HCT116 (cell line): ENCODE measurements around the gene SLC16A11. TPM values are rescaled to one million over a fixed set of nuclear protein-coding genes. Genes with fewer than 3 reads are reported as not detected.

Source experiments
- ATAC-seq: fragments of 200-7000 bp; cut with Tn5 transposase; 2 replicates; pipeline ENCODE4 v1.9.1; 2020; ENCODE audit warnings: mild to moderate bottlenecking, moderate library complexity
- BruUV-seq: library from RNA; stranded (reverse); fragments of 400-500 nt; replicated peaks from 2 replicates; lab custom pipeline; 2021; lab: Mats Ljungman, UMichigan
- CTCF ChIA-PET: fragments of 300-600 bp; sonication (Branson Sonifier 250); formaldehyde crosslinking; loops from one replicate; lab custom pipeline; 2021; ENCODE audit warnings: antibody characterized with exemption; lab: Charles Lee
- POLR2A ChIA-PET: fragments of 300-600, 350-600 bp; sonication (Branson Sonifier 250); formaldehyde crosslinking; loops from one replicate; lab custom pipeline; 2021; ENCODE audit warnings: antibody characterized with exemption; lab: Charles Lee
- RAD21 ChIA-PET, 2 experiments: fragments of 300-600 bp; sonication (Branson Sonifier 250); formaldehyde crosslinking; loops; one replicate each; lab custom pipeline; 2023; ENCODE audit warnings: low total read pairs in 2 of 2; ENCODE audit not compliant: uncharacterized antibody in 2 of 2, unreplicated experiment in 2 of 2, low non-redundant PET in 1 of 2; lab: Charles Lee
- DNase-seq: peaks from one replicate; pipeline ENCODE4 v3.0.0-alpha.2; 2010; ENCODE audit warnings: low read depth, low spot score
- H2AFZ ChIP-seq: fragments of 200-600 bp; shearing (Covaris generic), sonication (generic); 2 replicates; pipeline ENCODE4 v1.6.1; 2017; ENCODE audit warnings: low read depth, mixed run types, mixed read lengths, antibody characterized with exemption, low read length; ENCODE audit not compliant: poor library complexity, severe bottlenecking
- H3K27ac ChIP-seq: 2 replicates; pipeline ENCODE4 v1.5.1; 2012; ENCODE audit warnings: low read depth, low read length
- H3K27me3 ChIP-seq: fragments of 200-600 bp; sonication (generic); 2 replicates; pipeline ENCODE4 v1.6.1; 2016; ENCODE audit warnings: mixed run types, low read length, mixed read lengths; ENCODE audit not compliant: insufficient read depth
- H3K36me3 ChIP-seq, 2 experiments: fragments of 200-500 bp in 1 of 2; fragments of 200-600 bp in 1 of 2; sonication (Bioruptor generic) in 1 of 2; sonication (generic) in 1 of 2; 2 replicates each; pipeline versions ENCODE4 v1.5.1 to v1.6.1; 2014 to 2016; ENCODE audit warnings: low read length in 2 of 2, inconsistent platforms in 1 of 2, mixed read lengths in 1 of 2, mixed run types in 1 of 2; ENCODE audit not compliant: insufficient read depth in 2 of 2, control insufficient read depth in 1 of 2
- H3K4me1 ChIP-seq, 2 experiments: fragments of 200-600 bp in 1 of 2; sonication (generic) in 1 of 2; 2 replicates each; pipeline versions ENCODE4 v1.5.1 to v1.6.1; 2012 to 2017; ENCODE audit warnings: low read length in 2 of 2, inconsistent platforms in 1 of 2, mild to moderate bottlenecking in 1 of 2, mixed read lengths in 1 of 2, mixed run types in 1 of 2, moderate library complexity in 1 of 2; ENCODE audit not compliant: insufficient read depth in 2 of 2, control insufficient read depth in 1 of 2
- H3K4me2 ChIP-seq: fragments of 200-600 bp; sonication (generic); 2 replicates; pipeline ENCODE4 v1.6.1; 2017; ENCODE audit warnings: mixed run types, low read length, mixed read lengths
- H3K4me3 ChIP-seq, 2 experiments: fragments of 200-600 bp in 1 of 2; sonication (generic) in 1 of 2; replicated peaks in 1 of 2; 2 replicates each; pipeline ENCODE4 v1.5.1; 2011 to 2016; ENCODE audit warnings: low read length in 2 of 2, control low read depth in 1 of 2, low read depth in 1 of 2, mild to moderate bottlenecking in 1 of 2, mixed read lengths in 1 of 2, mixed run types in 1 of 2
- H3K79me2 ChIP-seq: fragments of 200-600 bp; sonication (generic); 2 replicates; pipeline ENCODE4 v1.6.1; 2017; ENCODE audit warnings: mild to moderate bottlenecking, mixed run types, low read length, moderate library complexity, mixed read lengths; ENCODE audit not compliant: insufficient read depth
- H3K9ac ChIP-seq: fragments of 200-600 bp; sonication (generic); 2 replicates; pipeline ENCODE4 v1.6.1; 2016; ENCODE audit warnings: low read length, mixed read lengths
- H3K9me2 ChIP-seq: fragments of 200-600 bp; sonication (generic), shearing (Covaris generic); 2 replicates; pipeline ENCODE4 v1.6.1; 2017; ENCODE audit warnings: mixed run types, mild to moderate bottlenecking, moderate library complexity; ENCODE audit not compliant: insufficient read depth
- H3K9me3 ChIP-seq, 2 experiments: fragments of 200-500 bp in 1 of 2; fragments of 200-600 bp in 1 of 2; sonication (Bioruptor generic) in 1 of 2; sonication (generic) in 1 of 2; 2 replicates each; pipeline ENCODE4 v1.6.1; 2014 to 2017; ENCODE audit warnings: low read length in 2 of 2, mixed read lengths in 2 of 2, inconsistent platforms in 1 of 2, low read depth in 1 of 2, mild to moderate bottlenecking in 1 of 2, mixed run types in 1 of 2, moderate library complexity in 1 of 2; ENCODE audit not compliant: control insufficient read depth in 1 of 2, insufficient read depth in 1 of 2
- H4K20me1 ChIP-seq: fragments of 200-600 bp; sonication (generic), shearing (Covaris generic); 2 replicates; pipeline ENCODE4 v1.6.1; 2017; ENCODE audit warnings: mixed run types, mild to moderate bottlenecking, moderate library complexity; ENCODE audit not compliant: insufficient read depth
- CBX3 ChIP-seq: IDR thresholded peaks from 2 replicates; pipeline ENCODE4 v1.6.1; 2012; ENCODE audit warnings: low read depth
- CEBPB ChIP-seq: IDR thresholded peaks from 2 replicates; pipeline ENCODE4 v1.6.1; 2012; ENCODE audit warnings: low read depth
- RAD21 ChIP-seq: IDR thresholded peaks from 2 replicates; pipeline ENCODE4 v1.6.1; 2012; ENCODE audit warnings: low read depth, mild to moderate bottlenecking
- SRF ChIP-seq: IDR thresholded peaks from 2 replicates; pipeline ENCODE4 v1.6.1; 2012; ENCODE audit warnings: low read depth
- TCF7L2 ChIP-seq: IDR thresholded peaks from 2 replicates; pipeline ENCODE4 v1.7.0; 2011; ENCODE audit warnings: borderline replicate concordance, inconsistent platforms; ENCODE audit not compliant: insufficient read depth, insufficient read length; ENCODE audit errors: extremely low read depth
- ZBTB33 ChIP-seq: IDR thresholded peaks from 2 replicates; pipeline ENCODE4 v1.6.1; 2011; ENCODE audit warnings: mild to moderate bottlenecking, low read length, moderate library complexity; ENCODE audit not compliant: insufficient replicate concordance; ENCODE audit errors: extremely low read depth
- ZFX ChIP-seq: fragments of 450-650 bp; IDR thresholded peaks from 2 replicates; pipeline ENCODE4 v1.6.1; 2017
- intact Hi-C: fragments of 100-400 bp; cut with micrococcal nuclease; formaldehyde crosslinking; loops from 2 replicates; pipeline ENCODE4 v1.10.0; 2022
- total RNA-seq: library from RNA; stranded (reverse); gene quantifications from one replicate; pipeline ENCODE4 v1.2.1, GENCODE V29; 2021; ENCODE audit not compliant: unreplicated experiment

SLC16A11 gene
- total RNA-seq, 1 experiment from 2014 or later, result not detected

GRCh38 chr17:6996256-6997011, 47.5 kb downstream of the SLC16A11 start:
- H3K9me2 ChIP-seq, result no peaks in the 10 kb centered on the region
- no peak overlapping the region for H3K27ac ChIP-seq
- H3K27me3 ChIP-seq, result no peaks in the 10 kb centered on the region
- H4K20me1 ChIP-seq, result no peaks in the 10 kb centered on the region
- peaks cover 9 to 11% of the 10 kb centered on the region in 2 experiments; a peak in 3 of 4 replicates for H3K36me3 ChIP-seq
- ATAC-seq (no peak), DNase-seq (no peak)
- BruUV-seq, result no TSS peak
- TF ChIP-seq TCF7L2 (no peak), RAD21 (no peak), ZFX (no peak), CEBPB (no peak), ZBTB33 (no peak), SRF (no peak), CBX3 (no peak)
- ChIA-PET POLR2A (interaction anchor here (1.3 kb wide), 1 partner anchor 8 kb away, joined by 4 read pairs; no protein-coding TSS in a partner anchor), RAD21 (no interaction called here), CTCF (interaction anchor here (1.4 to 1.7 kb wide), 2 partner anchors 8 to 19 kb away, joined by 4 read pairs; no protein-coding TSS in a partner anchor)
- no peak overlapping the region for H2AFZ ChIP-seq
- intact Hi-C loops, result no loop called here
- no peaks in the 10 kb centered on the region for H3K79me2 ChIP-seq
- no peak overlapping the region for H3K4me2 ChIP-seq
- no peaks in the 10 kb centered on the region for H3K9me3 ChIP-seq
- no peaks in the 10 kb centered on the region for H3K4me1 ChIP-seq
- no peak overlapping the region for H3K9ac ChIP-seq
- H3K4me3 ChIP-seq, result no peak overlapping the region
